MM.1S (cell line): ENCODE results near the gene ADGRD1.

Experiments
- DNase-seq: peaks from one replicate; pipeline ENCODE4 v3.0.0-alpha.2; 2015
- H2AFZ ChIP-seq: fragments of 300-600 bp; sonication (generic); 2 replicates; pipeline ENCODE4 v1.6.0; 2016; ENCODE audit warnings: antibody characterized with exemption, low read length
- H3F3A ChIP-seq: fragments of 300-600 bp; sonication (generic); 2 replicates; pipeline ENCODE4 v1.6.1; 2016; ENCODE audit warnings: mild to moderate bottlenecking, antibody characterized with exemption, low read length, moderate library complexity, mixed read lengths; ENCODE audit not compliant: insufficient read depth
- H3K27ac ChIP-seq: fragments of 300-600 bp; sonication (generic); 2 replicates; pipeline ENCODE4 v1.5.1; 2016; ENCODE audit warnings: mild to moderate bottlenecking, low read length
- H3K27me3 ChIP-seq: fragments of 300-600 bp; sonication (generic); replicated peaks from 2 replicates; pipeline ENCODE4 v1.6.0; 2016; ENCODE audit warnings: low read length; ENCODE audit not compliant: insufficient read depth
- H3K36me3 ChIP-seq: fragments of 300-600 bp; sonication (generic); replicated peaks from 2 replicates; pipeline ENCODE4 v1.6.1; 2016; ENCODE audit warnings: mild to moderate bottlenecking, low read length, mixed read lengths; ENCODE audit not compliant: insufficient read depth
- H3K4me1 ChIP-seq: fragments of 300-600 bp; sonication (generic); 2 replicates; pipeline ENCODE4 v1.6.1; 2016; ENCODE audit warnings: low read length, mixed read lengths
- H3K4me2 ChIP-seq: fragments of 300-600 bp; sonication (generic); 2 replicates; pipeline ENCODE4 v1.6.0; 2016; ENCODE audit warnings: low read depth, low read length
- H3K4me3 ChIP-seq: fragments of 300-600 bp; sonication (generic); 2 replicates; pipeline ENCODE4 v1.5.1; 2016; ENCODE audit warnings: low read length, mixed read lengths
- H3K79me2 ChIP-seq: fragments of 300-600 bp; sonication (generic); 2 replicates; pipeline ENCODE4 v1.6.1; 2016; ENCODE audit warnings: mixed run types, low read length, mixed read lengths
- H3K9ac ChIP-seq: fragments of 300-600 bp; sonication (generic); 2 replicates; pipeline ENCODE4 v1.6.1; 2016; ENCODE audit warnings: low read length, mixed read lengths
- H3K9me2 ChIP-seq: fragments of 300-600 bp; sonication (generic); replicated peaks from 2 replicates; pipeline ENCODE4 v1.6.1; 2016; ENCODE audit warnings: mild to moderate bottlenecking, low read length, mixed read lengths; ENCODE audit not compliant: insufficient read depth
- H3K9me3 ChIP-seq: fragments of 300-600 bp; sonication (generic); replicated peaks from 2 replicates; pipeline ENCODE4 v1.6.1; 2016; ENCODE audit warnings: mild to moderate bottlenecking, low read length, mixed read lengths; ENCODE audit not compliant: insufficient read depth
- H4K20me1 ChIP-seq: fragments of 300-600 bp; sonication (generic); 2 replicates; pipeline ENCODE4 v1.6.1; 2016; ENCODE audit warnings: mild to moderate bottlenecking, low read length, moderate library complexity, mixed read lengths; ENCODE audit not compliant: insufficient read depth
- EZH2 ChIP-seq: fragments of 300-600 bp; sonication (generic); optimal IDR thresholded peaks from 2 replicates; pipeline ENCODE3; 2017; ENCODE audit warnings: low read depth, mild to moderate bottlenecking, antibody characterized with exemption, low read length, mixed read lengths
- EZH2phosphoT487 ChIP-seq: fragments of 300-600 bp; sonication (generic); IDR thresholded peaks from 2 replicates; pipeline ENCODE4 v1.6.1; 2018; ENCODE audit warnings: antibody characterized with exemption, low read length
- TF ChIP-seq, protein P1 (sequence below): fragments of 300-600 bp; sonication (generic); IDR thresholded peaks from 2 replicates; pipeline ENCODE4 v1.5.1; 2016; ENCODE audit warnings: antibody characterized with exemption, low read length, mixed read lengths

The ADGRD1 gene

DNA sequence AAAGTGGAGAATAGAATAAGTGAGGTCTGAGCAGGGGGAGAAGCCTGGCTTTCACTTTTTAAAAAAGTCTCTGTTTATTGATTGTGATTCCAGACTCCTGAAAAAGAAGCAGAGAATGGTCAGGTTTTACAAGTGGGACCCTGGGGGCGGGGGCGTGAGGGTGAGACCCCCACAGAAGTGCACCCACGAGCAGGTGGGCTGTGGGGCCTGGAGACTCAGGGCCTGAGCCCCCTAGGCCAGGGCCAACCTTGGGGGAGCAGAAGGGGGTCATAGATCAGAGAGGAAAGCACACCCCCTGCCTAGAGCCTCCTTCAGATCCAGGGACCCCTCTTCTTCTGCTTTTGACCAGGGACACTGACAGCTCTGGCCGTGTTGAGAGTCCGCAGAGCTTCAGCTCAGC, 180.3 kb downstream of the ADGRD1 start:
- Histone ChIP-seq H3K9ac (no peak overlapping the region), H3K9me2 (no peaks in the 10 kb centered on the region), H3K9me3 (no peaks in the 10 kb centered on the region), H3K36me3 (no peaks in the 10 kb centered on the region), H3F3A (no peaks in the 10 kb centered on the region), H3K4me2 (no peak overlapping the region), H2AFZ (no peak overlapping the region), H3K27me3 (peaks cover 20% of the 10 kb centered on the region; the same call in 1 of the 2 replicates), H3K4me1 (no peaks in the 10 kb centered on the region), H3K4me3 (no peak overlapping the region), H3K79me2 (no peaks in the 10 kb centered on the region), H4K20me1 (no peaks in the 10 kb centered on the region), H3K27ac (no peak overlapping the region)
- TF ChIP-seq EZH2 (no peak), EZH2phosphoT487 (no peak)
- TF ChIP-seq, protein P1, sequence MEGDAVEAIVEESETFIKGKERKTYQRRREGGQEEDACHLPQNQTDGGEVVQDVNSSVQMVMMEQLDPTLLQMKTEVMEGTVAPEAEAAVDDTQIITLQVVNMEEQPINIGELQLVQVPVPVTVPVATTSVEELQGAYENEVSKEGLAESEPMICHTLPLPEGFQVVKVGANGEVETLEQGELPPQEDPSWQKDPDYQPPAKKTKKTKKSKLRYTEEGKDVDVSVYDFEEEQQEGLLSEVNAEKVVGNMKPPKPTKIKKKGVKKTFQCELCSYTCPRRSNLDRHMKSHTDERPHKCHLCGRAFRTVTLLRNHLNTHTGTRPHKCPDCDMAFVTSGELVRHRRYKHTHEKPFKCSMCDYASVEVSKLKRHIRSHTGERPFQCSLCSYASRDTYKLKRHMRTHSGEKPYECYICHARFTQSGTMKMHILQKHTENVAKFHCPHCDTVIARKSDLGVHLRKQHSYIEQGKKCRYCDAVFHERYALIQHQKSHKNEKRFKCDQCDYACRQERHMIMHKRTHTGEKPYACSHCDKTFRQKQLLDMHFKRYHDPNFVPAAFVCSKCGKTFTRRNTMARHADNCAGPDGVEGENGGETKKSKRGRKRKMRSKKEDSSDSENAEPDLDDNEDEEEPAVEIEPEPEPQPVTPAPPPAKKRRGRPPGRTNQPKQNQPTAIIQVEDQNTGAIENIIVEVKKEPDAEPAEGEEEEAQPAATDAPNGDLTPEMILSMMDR: no peak
- DNase-seq: no peak

DNA sequence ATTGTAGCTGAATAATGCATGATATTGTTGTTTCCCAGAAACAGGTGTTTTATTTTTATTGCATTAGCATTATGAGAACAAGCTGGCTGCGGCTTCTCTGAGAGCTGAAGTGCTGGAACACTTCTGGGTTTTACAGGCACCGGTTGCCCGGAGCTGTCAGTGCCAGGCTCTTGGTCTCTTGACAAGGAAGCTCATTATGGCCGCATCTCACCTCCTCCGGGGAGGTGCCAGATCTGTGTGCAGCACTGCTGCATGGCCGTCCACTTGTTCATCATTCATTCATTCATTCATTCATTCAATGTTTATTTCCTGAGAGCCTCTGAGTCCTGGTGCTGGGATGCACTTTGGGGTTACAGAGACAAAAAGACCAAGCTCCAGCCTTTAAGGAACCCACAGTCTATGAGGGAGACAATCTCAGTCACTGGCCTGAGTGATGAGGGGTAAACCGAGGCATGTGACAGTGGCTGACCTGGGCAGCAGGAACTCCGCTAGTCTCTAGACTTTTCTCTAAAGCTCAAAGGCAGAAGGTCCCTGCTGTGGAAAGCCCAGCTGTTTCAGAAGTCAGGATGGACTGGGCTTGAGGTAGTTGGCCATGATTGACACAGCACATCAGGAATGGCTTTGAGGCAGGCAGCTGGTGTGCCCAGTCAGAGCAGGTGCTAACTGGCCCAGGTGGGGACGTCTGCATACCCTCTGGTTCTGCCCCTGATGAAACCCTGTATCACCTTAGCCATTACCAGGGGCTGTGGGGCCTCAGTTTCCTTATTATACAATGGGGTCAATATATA, 181.0 kb downstream of the ADGRD1 start:
- H3K9me2 ChIP-seq: no peaks in the 10 kb centered on the region
- no peak for TF ChIP-seq EZH2
- TF ChIP-seq, protein P1: no peak
- TF ChIP-seq EZH2phosphoT487: no peak
- no peaks in the 10 kb centered on the region for H3K9me3 ChIP-seq
- no peak overlapping the region for H3K4me3 ChIP-seq
- H3K27ac ChIP-seq: no peak overlapping the region
- H3K9ac ChIP-seq: no peak overlapping the region
- no peaks in the 10 kb centered on the region for H3K36me3 ChIP-seq
- H3K27me3 ChIP-seq: peaks cover 20% of the 10 kb centered on the region; the same call in 1 of the 2 replicates
- no peaks in the 10 kb centered on the region for H3K4me1 ChIP-seq
- no peak overlapping the region for H2AFZ ChIP-seq
- H3K4me2 ChIP-seq: no peak overlapping the region
- no peaks in the 10 kb centered on the region for H3K79me2 ChIP-seq
- DNase-seq: no peak
- H3F3A ChIP-seq: no peaks in the 10 kb centered on the region
- H4K20me1 ChIP-seq: no peaks in the 10 kb centered on the region

DNA sequence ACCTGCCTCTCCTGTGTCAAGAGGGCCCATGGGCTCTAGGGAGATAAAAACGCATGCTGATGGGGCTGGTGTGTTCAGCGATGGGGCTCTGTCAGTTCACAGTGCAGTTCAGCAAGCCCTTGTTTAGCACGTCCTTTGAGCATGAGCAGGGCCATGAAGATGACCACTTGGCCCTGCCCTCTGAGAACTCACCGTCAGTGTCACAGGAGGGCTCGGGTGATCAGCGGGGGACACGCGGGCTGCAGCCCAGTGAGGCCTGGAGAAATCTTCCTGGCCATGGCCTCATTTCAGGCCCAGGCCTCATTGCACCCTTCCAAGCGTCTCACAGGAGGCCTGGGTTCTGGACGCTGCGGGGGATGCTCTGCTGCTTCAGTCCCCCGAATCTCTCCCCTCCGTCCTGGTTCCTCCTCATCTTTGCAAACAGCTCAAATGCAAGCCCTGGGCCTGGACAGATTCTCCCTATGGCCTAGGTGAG, 181.6 kb downstream of the ADGRD1 start:
- H3K4me3 ChIP-seq: no peak overlapping the region
- H3K79me2 ChIP-seq: no peaks in the 10 kb centered on the region
- no peak overlapping the region for H3K27ac ChIP-seq
- H4K20me1 ChIP-seq: no peaks in the 10 kb centered on the region
- no peak overlapping the region for H2AFZ ChIP-seq
- H3K36me3 ChIP-seq: no peaks in the 10 kb centered on the region
- 0 out of 2 replicates have a peak, but pooled peaks cover 15% of the 10 kb centered on the region for H3K27me3 ChIP-seq
- no peak for DNase-seq
- TF ChIP-seq EZH2phosphoT487: no peak
- TF ChIP-seq EZH2: no peak
- TF ChIP-seq, protein P1: no peak
- H3K4me2 ChIP-seq: no peak overlapping the region
- no peaks in the 10 kb centered on the region for H3K4me1 ChIP-seq
- H3K9me2 ChIP-seq: no peaks in the 10 kb centered on the region
- H3K9ac ChIP-seq: no peak overlapping the region
- H3K9me3 ChIP-seq: no peaks in the 10 kb centered on the region
- H3F3A ChIP-seq: no peaks in the 10 kb centered on the region
